Heart left ventricle (tissue), 16 donors: ENCODE data around the gene XRCC3. TPM values are rescaled to one million over a fixed set of nuclear protein-coding genes. Genes with fewer than 3 reads are reported as not detected.

ENCODE experiments used
- ATAC-seq, 4 donors: fragments of 200-7000 bp; cut with Tn5 transposase; one replicate each; pipeline ENCODE4 v1.9.1; 2020 to 2022; ENCODE audit warnings: moderate library complexity in 4 of 4, mild to moderate bottlenecking in 3 of 4, moderate number of reproducible peaks in 1 of 4
- DNase-seq, 5 donors: peaks; one replicate each; pipeline ENCODE4 v3.0.0-alpha.2; 2020
- H3K27ac ChIP-seq, 12 donors: fragments of 200-600 bp; sonication (generic) in 4 of 12; one replicate each; pipeline versions ENCODE4 v1.5.0 to v1.8.0; 2016 to 2022; ENCODE audit warnings: mild to moderate bottlenecking in 2 of 12
- H3K27me3 ChIP-seq, 9 donors: fragments of 200-600 bp; sonication (generic) in 2 of 9; one replicate each; pipeline versions ENCODE4 v1.5.1 to v1.8.0; 2016 to 2022; ENCODE audit warnings: mild to moderate bottlenecking in 3 of 9
- H3K36me3 ChIP-seq, 9 donors: fragments of 200-600 bp; sonication (generic) in 2 of 9; one replicate each; pipeline versions ENCODE4 v1.5.0 to v1.8.0; 2018 to 2022; ENCODE audit warnings: mild to moderate bottlenecking in 2 of 9
- H3K4me1 ChIP-seq, 12 donors: fragments of 200-600 bp; sonication (generic) in 4 of 12; one replicate each; pipeline versions ENCODE4 v1.5.0 to v1.8.0; 2016 to 2022; ENCODE audit warnings: mild to moderate bottlenecking in 3 of 12
- H3K4me3 ChIP-seq, 12 donors: fragments of 200-600 bp; sonication (generic) in 4 of 12; one replicate each; pipeline versions ENCODE4 v1.5.0 to v1.8.0; 2017 to 2022; ENCODE audit warnings: mild to moderate bottlenecking in 9 of 12, moderate library complexity in 4 of 12
- H3K9me3 ChIP-seq, 12 donors: fragments of 200-600 bp; sonication (generic) in 4 of 12; one replicate each; pipeline versions ENCODE4 v1.5.0 to v1.8.0; 2016 to 2022; ENCODE audit warnings: mild to moderate bottlenecking in 1 of 12
- CTCF ChIP-seq, 12 donors: fragments of 200-600 bp; sonication (generic) in 4 of 12; IDR thresholded peaks; one replicate each; pipeline versions ENCODE4 v1.5.0 to v1.8.0; 2018 to 2022; ENCODE audit warnings: antibody characterized with exemption in 12 of 12, mild to moderate bottlenecking in 5 of 12
- POLR2A ChIP-seq, 2 donors: fragments of 450-650 bp; IDR thresholded peaks; one replicate each; pipeline ENCODE4 v1.6.1; 2017; ENCODE audit warnings: antibody characterized with exemption in 2 of 2, mild to moderate bottlenecking in 2 of 2, moderate library complexity in 2 of 2
- WGBS, 4 donors: extraction: QIAGEN DNeasy Blood & Tissue Kit in 2 of 4; methylation state at CpG; one replicate each; pipeline versions ENCODE4 v1.1.5 to v1.1.7; 2013 to 2018; 5-methylcytosine and 5-hydroxymethylcytosine counted together
- intact Hi-C, 10 donors: fragments of 100-400 bp; cut with DNase I; formaldehyde crosslinking; loops; one replicate each; pipeline versions ENCODE4 v1.11.1 to v1.14.2; 2022
- polyA plus RNA-seq, 2 donors: library from polyadenylated mRNA; stranded (reverse); fragments of 200-250 nt; gene quantifications; one replicate each; pipeline ENCODE4 v1.2.3, GENCODE V29; 2013
- total RNA-seq, 9 donors: library from RNA; depleted of rRNA in 2 of 9; stranded (reverse); fragments of >200 nt in 2 of 9; fragmentation: NEBNext Ultra II Directional in 3 of 9; extraction: Animal tissue kit (Norgen Biotek cat#: 25700) in 3 of 9; gene quantifications; one replicate each; pipeline versions ENCODE4 v1.1.0 to v1.2.4, GENCODE V29; 2016 to 2023
- donor health status: ischemic (EF 13 %, LVEDD 7.1; RV severe dilation, severe dysfunction).
- donor health status: healthy with polysubstance abuse.
- donor health status: DM: no; HTN: yes; CAD: no.
- donor health status: DM: no; HTN: no; CAD: no.
- donor health status: ischemic (EF 25% LVEDD 6.9; RV normal size, moderate dysfunction).
- donor health status: ischemic (EF 25% LVEDD 5.7; RV mildly dilated, moderate dysfunction).
- donor health status: healthy.
- donor health status: DM: yes; HTN: yes; CAD: no.
- donor health status: ischemic (EF 35%, LVEDD 5.7; RV mildly dilated, moderate dysfunction).
- donor health status: nonischemic (EF 11% LVEDD 7.7; RV severe dilation, severe dysfunction).
- donor health status: DM: yes; HTN: yes; CAD: no.
- donor health status: PGD.
- donor health status: ischemic (EF 29% LVEDD 5.4; RV normal size, mild dysfunction).
- donor health status: nonischemic (EF 23%, LVEDD 6.1; RV moderate dilation, normal function).

The XRCC3 gene
- total and polyA plus RNA-seq, 11 donors: 1.9 to 8.7 (median 3.0) TPM

- peak overlapping the region in 3 of 12 donors; percentile 61 to 81 (median 74) for H3K27ac ChIP-seq
- TF ChIP-seq CTCF (IDR thresholded peaks at IDR 0.05) (no peak), POLR2A (IDR thresholded peaks at IDR 0.05) (no peak)
- DNase-seq (no peak), ATAC-seq (no peak)
- WGBS, 4 donors: 93 to 96% (median 94%) methylated on average over 23 to 29 of the region's 29 CpGs
- H3K9me3 ChIP-seq: no peaks in the 10 kb centered on the region
- no peak overlapping the region for H3K4me3 ChIP-seq
- intact Hi-C loops: no loop called here
- no peaks in the 10 kb centered on the region for H3K27me3 ChIP-seq
- H3K4me1 ChIP-seq: peaks cover 2 to 61% (median 40%) of the 10 kb centered on the region in 12 donors
- H3K36me3 ChIP-seq: peaks cover 0 to 37% (median 26%) of the 10 kb centered on the region in 9 donors
These were observed 9.9 kb upstream of the XRCC3 start for GRCh38 chr14:103725001-103725682.

- Histone ChIP-seq H3K9me3 (no peaks in the 10 kb centered on the region), H3K27me3 (no peaks in the 10 kb centered on the region), H3K4me3 (no peak overlapping the region), H3K4me1 (peaks cover 2 to 50% (median 33%) of the 10 kb centered on the region in 12 donors), H3K36me3 (peaks cover 0 to 27% (median 16%) of the 10 kb centered on the region in 9 donors), H3K27ac (peak overlapping the region in 10 of 12 donors; percentile 35 to 81 (median 64))
- intact Hi-C loops: no loop called here
- no peak for TF ChIP-seq POLR2A (IDR thresholded peaks at IDR 0.05)
- TF ChIP-seq CTCF (IDR thresholded peaks at IDR 0.05): peak in 5 of 12 donors; percentile 13 to 45 (median 27)
- ATAC-seq: peak; percentile 30 to 79 (median 71)
- WGBS, 4 donors: 22 to 58% (median 41%) methylated on average over 9 to 20 of the region's 20 CpGs
- DNase-seq: peak; percentile 68 to 89 (median 82)
These were observed 8.9 kb upstream of the XRCC3 start for GRCh38 chr14:103724116-103724515.

DNA sequence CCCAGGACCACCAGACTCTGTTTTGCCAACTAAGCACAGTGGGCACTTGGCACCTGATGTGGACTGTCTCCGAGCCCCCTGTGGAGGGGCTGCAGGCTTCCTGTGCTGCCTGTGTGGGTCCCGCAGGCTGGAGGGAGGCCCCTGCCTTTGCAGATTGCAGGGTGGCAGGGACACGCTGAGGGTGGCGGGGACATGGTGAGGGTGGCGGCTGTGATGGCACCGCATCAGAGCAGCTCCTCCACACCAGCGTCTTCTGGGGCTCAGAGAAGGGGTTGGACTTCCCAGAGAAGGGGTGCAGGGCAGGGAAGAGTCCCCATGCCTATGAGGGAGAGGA lies 8.5 kb upstream of the XRCC3 start:
- H3K4me1 ChIP-seq: peaks cover 2 to 50% (median 34%) of the 10 kb centered on the region in 12 donors
- H3K27me3 ChIP-seq: no peaks in the 10 kb centered on the region
- TF ChIP-seq CTCF (IDR thresholded peaks at IDR 0.05): no peak
- no peak for TF ChIP-seq POLR2A (IDR thresholded peaks at IDR 0.05)
- H3K4me3 ChIP-seq: no peak overlapping the region
- ATAC-seq: peak in 2 of 4 donors; percentile 6 to 17
- H3K27ac ChIP-seq: peak overlapping the region in 9 of 12 donors; percentile 35 to 81 (median 66)
- peaks cover 0 to 23% (median 12%) of the 10 kb centered on the region in 9 donors for H3K36me3 ChIP-seq
- H3K9me3 ChIP-seq: no peaks in the 10 kb centered on the region
- 86 to 89% (median 87%) methylated on average over 7 of the region's 7 CpGs for WGBS, 4 donors
- DNase-seq: no peak
- intact Hi-C loops: no loop called here

DNA sequence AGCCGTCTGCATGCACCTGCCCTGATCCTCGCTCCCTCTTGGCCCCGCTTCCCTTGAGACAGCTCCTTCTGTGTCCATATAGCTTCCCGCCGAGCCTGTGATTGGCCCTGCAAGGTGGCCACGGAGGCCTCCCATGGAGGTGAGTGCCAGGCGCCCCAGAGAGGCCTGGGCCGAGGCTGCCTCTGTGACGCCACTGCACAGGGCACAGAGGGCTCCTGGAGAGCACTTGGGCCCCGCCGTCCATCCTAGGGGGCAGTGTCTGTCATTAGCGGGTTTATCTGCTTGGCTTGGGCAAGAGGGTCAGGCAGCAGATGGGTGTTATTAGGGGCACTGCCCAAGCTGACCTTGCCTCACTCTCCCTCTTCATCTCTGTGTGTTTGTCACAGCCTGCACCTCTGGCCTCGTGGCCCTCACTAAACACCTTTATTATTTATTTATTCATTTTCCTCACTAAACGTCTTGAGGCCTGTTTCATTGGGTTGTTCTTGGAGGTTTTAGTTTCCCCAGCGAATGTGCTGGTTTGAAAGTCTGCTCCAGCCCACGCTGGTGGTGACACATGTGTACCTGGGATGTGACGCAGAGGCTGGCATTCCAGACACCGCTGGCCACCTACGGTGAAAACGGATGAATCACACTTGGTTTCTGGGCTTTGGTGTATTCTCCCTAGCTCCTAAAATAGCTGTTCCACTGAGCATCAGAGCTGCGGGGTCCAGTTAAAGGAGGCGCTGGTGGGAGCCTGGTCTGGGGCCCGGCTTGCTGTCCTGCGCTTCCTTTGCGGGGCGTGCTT lies 6.3 kb upstream of the XRCC3 start:
- Histone ChIP-seq H3K4me1 (peaks cover 2 to 71% (median 47%) of the 10 kb centered on the region in 12 donors), H3K27ac (peak overlapping the region in 2 of 12 donors; percentile 3 to 32), H3K36me3 (peaks cover 0 to 8% (median 0%) of the 10 kb centered on the region in 9 donors), H3K9me3 (no peaks in the 10 kb centered on the region), H3K27me3 (no peaks in the 10 kb centered on the region), H3K4me3 (no peak overlapping the region)
- intact Hi-C loops: no loop called here
- WGBS, 4 donors: 81 to 86% (median 83%) methylated on average over 26 of the region's 26 CpGs
- ATAC-seq: peak in 1 of 4 donors; percentile 7
- no peak for TF ChIP-seq CTCF (IDR thresholded peaks at IDR 0.05)
- no peak for DNase-seq
